HepG2 (cell line): ENCODE data around the gene UBE2Q1. TPM values are rescaled to one million over a fixed set of nuclear protein-coding genes. Genes with fewer than 3 reads are reported as not detected.

Experiments
- ATAC-seq: fragments of 200-7000 bp; cut with Tn5 transposase; 3 replicates; pipeline ENCODE4 v1.9.1; 2020; ENCODE audit warnings: mild to moderate bottlenecking, moderate library complexity
- BruUV-seq: library from RNA; stranded (reverse); fragments of 400-500 nt; replicated peaks from 2 replicates; lab custom pipeline; 2021; lab: Mats Ljungman, UMichigan
- CTCF ChIA-PET: fragments of 300-600 bp; formaldehyde crosslinking; extraction: SDS; loops from one replicate; lab custom pipeline; 2021; ENCODE audit warnings: low total read pairs, inconsistent platforms, low intra/inter-chr PET ratio; lab: Yijun Ruan, JAX
- POLR2A ChIA-PET: fragments of 350-600 bp; sonication (Branson Sonifier 250); formaldehyde crosslinking; loops from one replicate; lab custom pipeline; 2020; ENCODE audit warnings: antibody characterized with exemption, inconsistent platforms; lab: Yijun Ruan, JAX
- DNase-seq: peaks from one replicate; pipeline ENCODE4 v3.0.0-alpha.2; 2015; ENCODE audit warnings: low spot score
- FAIRE-seq: peaks from 3 replicates; lab custom pipeline; 2011; peaks lifted over from hg19 to GRCh38; lab: Jason Lieb, UNC
- H2AFZ ChIP-seq: one replicate; pipeline ENCODE4 v1.6.1; 2011; ENCODE audit warnings: low read length, inconsistent platforms
- H3K27ac ChIP-seq: fragments of 300-600 bp; 3 replicates; pipeline ENCODE4 v1.8.0; 2011; ENCODE audit warnings: mixed run types, mild to moderate bottlenecking, mixed read lengths, low read length, inconsistent platforms; ENCODE audit not compliant: insufficient read depth; ENCODE audit errors: extremely low read length
- H3K27me3 ChIP-seq, 2 experiments: fragments of 200-600 bp in 1 of 2; 2 replicates in 1 of 2; 3 replicates in 1 of 2; pipeline versions ENCODE4 v1.6.0 to v1.8.0; 2011; ENCODE audit warnings: low read length in 2 of 2, mild to moderate bottlenecking in 2 of 2, moderate library complexity in 2 of 2, inconsistent platforms in 1 of 2; ENCODE audit not compliant: insufficient read depth in 2 of 2, control insufficient read depth in 1 of 2
- H3K36me3 ChIP-seq, 2 experiments: fragments of 200-600 bp in 1 of 2; replicated peaks in 1 of 2; 2 replicates in 1 of 2; 3 replicates in 1 of 2; pipeline versions ENCODE4 v1.5.1 to v1.8.0; 2011; ENCODE audit warnings: low read length in 2 of 2, inconsistent platforms in 1 of 2; ENCODE audit not compliant: insufficient read depth in 2 of 2, control insufficient read depth in 1 of 2
- H3K4me1 ChIP-seq: 2 replicates; pipeline ENCODE4 v1.5.1; 2012; ENCODE audit warnings: low read length, inconsistent platforms; ENCODE audit not compliant: insufficient read depth
- H3K4me2 ChIP-seq: 2 replicates; pipeline ENCODE4 v1.6.0; 2011; ENCODE audit warnings: low read depth, low read length, inconsistent platforms
- H3K4me3 ChIP-seq, 3 experiments: fragments of 200-600 bp in 1 of 3; sonication (generic), shearing (Covaris generic) in 1 of 3; replicated peaks in 1 of 3; 2 replicates each; pipeline ENCODE4 v1.5.1; 2011 to 2016; ENCODE audit warnings: low read length in 3 of 3, inconsistent platforms in 2 of 3, low read depth in 2 of 3, mild to moderate bottlenecking in 2 of 3, control low read depth in 1 of 3, mixed read lengths in 1 of 3; ENCODE audit not compliant: insufficient read depth in 1 of 3
- H3K79me2 ChIP-seq: one replicate; pipeline ENCODE4 v1.6.1; 2011; ENCODE audit warnings: low read length, inconsistent platforms; ENCODE audit not compliant: insufficient read depth
- H3K9ac ChIP-seq: 2 replicates; pipeline ENCODE4 v1.6.0; 2011; ENCODE audit warnings: mild to moderate bottlenecking, low read depth, low read length, inconsistent platforms; ENCODE audit not compliant: insufficient read depth
- H3K9me3 ChIP-seq: 2 replicates; pipeline ENCODE4 v1.5.1; 2012; ENCODE audit warnings: mild to moderate bottlenecking, low read length
- H4K20me1 ChIP-seq: 2 replicates; pipeline ENCODE4 v1.6.0; 2011; ENCODE audit warnings: inconsistent platforms, mild to moderate bottlenecking, low read length, moderate library complexity; ENCODE audit not compliant: insufficient read depth
- MIER3 ChIP-seq: IDR thresholded peaks from 2 replicates; pipeline ENCODE4 v1.6.1; 2016; ENCODE audit warnings: missing compliant biosample characterization, borderline replicate concordance
- PHB2 ChIP-seq: fragments of 450-650 bp; IDR thresholded peaks from 2 replicates; pipeline ENCODE4 v1.6.1; 2018; ENCODE audit not compliant: partially characterized antibody
- PHF5A ChIP-seq: IDR thresholded peaks from one replicate; pipeline ENCODE4 v1.6.1; 2018; ENCODE audit warnings: low read depth, missing genetic modification reagents; ENCODE audit not compliant: unreplicated experiment
- SP1 ChIP-seq, 2 experiments: fragments of 450-650 bp in 1 of 2; sonication (generic) in 1 of 2; formaldehyde crosslinking in 1 of 2; IDR thresholded peaks; 2 replicates each; pipeline versions ENCODE4 v1.4.0 to v1.6.1; 2016 to 2020; ENCODE audit warnings: missing genetic modification reagents in 1 of 2
- SRSF4 ChIP-seq: fragments of 200-400 bp; formaldehyde crosslinking; IDR thresholded peaks from one replicate; pipeline ENCODE4 v1.6.1; 2018; ENCODE audit warnings: mild to moderate bottlenecking, low read depth, low read length, moderate library complexity; ENCODE audit not compliant: poor library complexity, severe bottlenecking
- SRY ChIP-seq: sonication (generic); formaldehyde crosslinking; IDR thresholded peaks from 2 replicates; pipeline ENCODE4 v1.8.0; 2022; ENCODE audit warnings: mild to moderate bottlenecking, missing genetic modification reagents
- ZFP37 ChIP-seq: sonication (generic); formaldehyde crosslinking; IDR thresholded peaks from 2 replicates; pipeline ENCODE4 v1.4.0; 2020; ENCODE audit warnings: missing genetic modification reagents, borderline replicate concordance
- ZFY ChIP-seq: sonication (generic); formaldehyde crosslinking; IDR thresholded peaks from 2 replicates; pipeline ENCODE4 v1.4.0; 2020; ENCODE audit warnings: missing genetic modification reagents
- ZMYM3 ChIP-seq: sonication (generic); formaldehyde crosslinking; IDR thresholded peaks from 2 replicates; pipeline ENCODE4 v1.5.1; 2020; ENCODE audit warnings: mild to moderate bottlenecking, missing genetic modification reagents
- ZNF205 ChIP-seq: IDR thresholded peaks from 2 replicates; pipeline ENCODE4 v1.6.1; 2018; ENCODE audit warnings: missing biosample characterization, missing genetic modification reagents
- ZNF264 ChIP-seq: sonication (generic); formaldehyde crosslinking; IDR thresholded peaks from 2 replicates; pipeline ENCODE4 v1.4.0; 2020; ENCODE audit warnings: missing genetic modification reagents
- ZNF3 ChIP-seq: IDR thresholded peaks from 2 replicates; pipeline ENCODE4 v1.7.0; 2017; ENCODE audit warnings: inconsistent platforms
- ZNF460 ChIP-seq: sonication (generic); formaldehyde crosslinking; IDR thresholded peaks from 2 replicates; pipeline ENCODE4 v1.5.1; 2020; ENCODE audit warnings: missing genetic modification reagents, mild to moderate bottlenecking, borderline replicate concordance
- ZNF737 ChIP-seq: sonication (generic); formaldehyde crosslinking; IDR thresholded peaks from 2 replicates; pipeline ENCODE4 v1.5.0; 2020; ENCODE audit warnings: missing genetic modification reagents, mild to moderate bottlenecking, borderline replicate concordance
- WGBS: methylation state at CpG from one replicate; pipeline ENCODE4 v1.1.6; 2017; ENCODE audit warnings: low lambda C conversion rate; 5-methylcytosine and 5-hydroxymethylcytosine counted together
- in situ Hi-C: cut with HindIII; loops from 2 replicates; pipeline ENCODE4 v1.10.0; 2017; ENCODE audit warnings: low pct_unique_long_range_greater_than_20kb; ENCODE audit not compliant: extremely low pct_ligation_motif_present
- intact Hi-C: fragments of 100-400 bp; cut with micrococcal nuclease; formaldehyde crosslinking; loops from one replicate; pipeline ENCODE4 v1.10.0; 2022; ENCODE audit not compliant: unreplicated experiment
- polyA plus RNA-seq, 8 experiments: library from polyadenylated mRNA; depleted of rRNA in 3 of 8; stranded (reverse) in 7 of 8; unstranded in 1 of 8; fragments of >200 nt; fragmentation: Illumina TruSeq in 4 of 8; extraction: Trizol in 4 of 8; gene quantifications; 2 replicates each; pipeline versions ENCODE4 v1.2.1 to v1.2.3, GENCODE V29; 2011 to 2016; ENCODE audit warnings: low read depth in 4 of 8, missing spikeins in 1 of 8, mixed read lengths in 1 of 8; ENCODE audit not compliant: insufficient read depth in 1 of 8
- total RNA-seq, 5 experiments: library from RNA; depleted of rRNA; stranded (reverse); fragments of >200 nt; fragmentation: Illumina TruSeq; extraction: Trizol; gene quantifications; 2 replicates each; pipeline ENCODE4 v1.2.3, GENCODE V29; 2016; ENCODE audit warnings: low read depth in 1 of 5
- TF ChIP-seq, protein P1 (sequence below): sonication (generic); formaldehyde crosslinking; IDR thresholded peaks from 2 replicates; pipeline ENCODE4 v1.5.0; 2020; ENCODE audit warnings: mild to moderate bottlenecking, missing genetic modification reagents

Gene UBE2Q1
- total and polyA plus RNA-seq, 2 of the 13 experiments (the other 11 are each of a cell fraction or from before 2014, with no cell fraction given): 11.7 to 41.7 TPM

DNA sequence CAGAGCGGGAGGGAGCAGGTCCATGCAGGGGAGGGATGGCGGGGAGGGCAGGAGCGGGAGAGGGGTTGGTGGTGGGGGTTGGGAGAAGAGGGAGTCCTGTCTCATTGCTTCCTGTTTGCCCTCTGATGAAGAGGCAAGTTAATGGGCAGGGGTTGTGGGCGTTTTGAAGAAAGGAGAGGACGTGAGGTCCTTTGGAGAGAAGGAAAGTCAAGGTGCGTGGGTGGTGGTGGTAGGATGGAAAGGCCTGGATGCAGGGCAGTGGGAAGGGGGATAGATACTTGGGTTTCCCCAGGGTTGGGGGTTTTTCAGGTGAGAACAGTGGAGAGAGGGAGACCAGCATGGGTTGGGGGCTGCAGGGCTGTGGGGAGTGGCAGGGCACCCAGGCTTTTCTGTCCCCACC, 17.2 kb downstream of the UBE2Q1 start (continued):
- no peak for TF ChIP-seq MIER3 (CRISPR knock-in tag)
- TF ChIP-seq PHB2: no peak
- TF ChIP-seq, all 625 proteins: peak for 0

DNA sequence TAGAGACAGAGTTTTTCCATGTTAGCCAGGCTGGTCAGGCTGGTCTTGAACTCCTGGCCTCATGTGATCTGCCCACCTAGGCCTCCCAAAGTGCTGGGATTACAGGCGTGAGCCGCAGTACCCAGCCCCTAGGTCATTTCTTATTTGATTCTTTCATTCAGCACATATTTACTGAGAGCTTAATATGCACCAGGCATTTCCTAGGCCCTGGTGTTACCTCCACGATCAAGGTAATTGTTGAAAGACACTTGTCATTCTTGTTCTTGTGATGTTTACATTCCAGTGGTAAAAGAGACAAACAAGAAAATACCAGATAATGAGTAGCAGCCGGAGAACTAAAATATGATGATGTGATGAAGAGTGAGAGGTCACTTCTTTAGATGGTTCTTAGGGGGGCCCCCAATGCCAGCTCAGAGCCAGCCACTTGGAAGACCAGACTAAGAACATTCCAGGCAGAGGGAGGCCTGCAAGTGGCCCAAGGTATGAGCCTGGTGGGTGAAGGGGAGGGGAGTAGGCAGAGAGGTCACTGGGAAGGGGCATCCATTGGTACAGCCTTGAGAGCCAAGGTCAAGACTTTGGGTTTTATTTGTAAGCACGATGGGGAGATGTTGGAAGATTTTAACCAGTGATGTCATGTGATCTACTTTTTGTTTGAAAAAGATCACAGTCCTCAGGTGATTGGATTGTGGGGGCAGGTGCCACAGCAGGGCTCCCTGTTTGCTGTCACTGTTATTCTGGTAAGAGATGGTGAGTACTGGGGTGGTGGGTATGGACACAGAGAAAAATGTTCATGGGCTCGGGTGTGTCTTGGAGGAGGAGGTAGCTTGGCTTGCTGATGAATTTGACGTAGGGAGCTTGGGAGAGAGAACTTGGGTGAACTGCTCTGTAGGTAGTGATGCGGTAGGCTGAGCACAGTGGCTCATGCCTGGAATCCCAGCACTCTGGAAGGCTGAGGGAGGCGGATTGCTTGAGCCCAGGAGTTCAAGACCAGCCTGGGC, 18.7 kb downstream of the UBE2Q1 start:
- FAIRE-seq: no peak
- ChIA-PET POLR2A (no interaction called here), CTCF (no interaction called here)
- Histone ChIP-seq H3K27ac (no peak overlapping the region), H3K36me3 (no peaks in the 10 kb centered on the region), H3K4me1 (no peaks in the 10 kb centered on the region), H3K79me2 (no peaks in the 10 kb centered on the region), H3K9me3 (no peaks in the 10 kb centered on the region), H4K20me1 (no peaks in the 10 kb centered on the region), H3K4me3 (no peak overlapping the region), H3K4me2 (no peak overlapping the region), H2AFZ (no peak overlapping the region), H3K27me3 (peaks cover 2 to 30% of the 10 kb centered on the region in 2 experiments; a peak in 4 of 5 replicates), H3K9ac (no peak overlapping the region)
- TF ChIP-seq ZNF205 (CRISPR knock-in tag) (0 out of 2 replicates have a peak, but pooled peaks have one; percentile 56), SRY (CRISPR knock-in tag) (no peak)
- intact Hi-C loops: no loop called here
- no peak for ATAC-seq
- BruUV-seq: no TSS peak
- WGBS: 23% methylated on average over 9 of the region's 9 CpGs
- in situ Hi-C loops: no loop called here
- no peak for DNase-seq

DNA sequence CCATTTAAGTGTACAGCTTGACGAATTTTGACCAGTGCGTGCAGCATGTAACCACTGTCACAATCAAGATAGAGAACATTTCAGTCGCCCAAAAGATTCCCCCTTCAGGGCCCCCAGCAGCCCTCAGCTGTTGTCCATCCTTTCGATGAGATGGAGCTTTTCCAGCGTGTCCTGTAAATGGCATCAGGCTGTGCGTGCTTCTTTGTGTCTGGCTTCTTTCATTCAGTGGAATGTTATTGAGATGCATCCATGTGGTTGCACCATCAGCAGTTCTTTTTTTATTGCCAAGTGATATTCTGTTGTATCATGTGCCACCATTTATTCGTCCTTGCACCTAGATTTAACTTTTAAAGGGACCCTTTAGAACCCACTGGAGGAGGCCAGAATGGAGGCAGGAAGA, 21.9 kb downstream of the UBE2Q1 start:
- BruUV-seq: no TSS peak
- Histone ChIP-seq H3K9ac (no peak overlapping the region), H3K4me3 (no peak overlapping the region), H2AFZ (no peak overlapping the region), H3K4me1 (no peaks in the 10 kb centered on the region), H3K36me3 (no peaks in the 10 kb centered on the region), H3K27ac (no peak overlapping the region), H3K9me3 (no peaks in the 10 kb centered on the region), H3K27me3 (peaks cover 2 to 10% of the 10 kb centered on the region in 2 experiments; a peak in 3 of 5 replicates), H4K20me1 (no peaks in the 10 kb centered on the region), H3K4me2 (no peak overlapping the region), H3K79me2 (no peaks in the 10 kb centered on the region)
- POLR2A ChIA-PET: no interaction called here
- intact Hi-C loops: no loop called here
- no peak for DNase-seq
- no peak for ATAC-seq
- TF ChIP-seq, protein P1, sequence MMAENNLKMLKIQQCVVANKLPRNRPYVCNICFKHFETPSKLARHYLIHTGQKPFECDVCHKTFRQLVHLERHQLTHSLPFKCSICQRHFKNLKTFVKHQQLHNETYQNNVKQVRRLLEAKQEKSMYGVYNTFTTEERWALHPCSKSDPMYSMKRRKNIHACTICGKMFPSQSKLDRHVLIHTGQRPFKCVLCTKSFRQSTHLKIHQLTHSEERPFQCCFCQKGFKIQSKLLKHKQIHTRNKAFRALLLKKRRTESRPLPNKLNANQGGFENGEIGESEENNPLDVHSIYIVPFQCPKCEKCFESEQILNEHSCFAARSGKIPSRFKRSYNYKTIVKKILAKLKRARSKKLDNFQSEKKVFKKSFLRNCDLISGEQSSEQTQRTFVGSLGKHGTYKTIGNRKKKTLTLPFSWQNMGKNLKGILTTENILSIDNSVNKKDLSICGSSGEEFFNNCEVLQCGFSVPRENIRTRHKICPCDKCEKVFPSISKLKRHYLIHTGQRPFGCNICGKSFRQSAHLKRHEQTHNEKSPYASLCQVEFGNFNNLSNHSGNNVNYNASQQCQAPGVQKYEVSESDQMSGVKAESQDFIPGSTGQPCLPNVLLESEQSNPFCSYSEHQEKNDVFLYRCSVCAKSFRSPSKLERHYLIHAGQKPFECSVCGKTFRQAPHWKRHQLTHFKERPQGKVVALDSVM (CRISPR knock-in tag): no peak
- TF ChIP-seq ZNF460 (CRISPR knock-in tag): no peak
- TF ChIP-seq SP1 (IDR thresholded peaks at IDR 0.05): no peak
- TF ChIP-seq SP1 (CRISPR knock-in tag; IDR thresholded peaks at IDR 0.05): no peak
- TF ChIP-seq PHF5A: no peak
- no peak for TF ChIP-seq ZNF3
- no peak for TF ChIP-seq ZMYM3
- no peak for TF ChIP-seq ZNF737 (CRISPR knock-in tag)
- no peak for TF ChIP-seq SRSF4
- no peak for TF ChIP-seq ZNF264 (CRISPR knock-in tag)
- TF ChIP-seq ZFY (CRISPR knock-in tag): no peak
- TF ChIP-seq ZFP37 (CRISPR knock-in tag): no peak
- no peak for FAIRE-seq
- WGBS: 24% methylated on average over 7 of the region's 7 CpGs
- CTCF ChIA-PET: no interaction called here
- in situ Hi-C loops: no loop called here
